AG09319 (cell line): ENCODE results near the gene TMEM236.

Source experiments
- DNase-seq: peaks from one replicate; pipeline ENCODE4 v3.0.0-alpha.2; 2010; ENCODE audit warnings: low read depth; ENCODE audit errors: extremely low read depth
- TF ChIP-seq, protein P1 (sequence below): IDR thresholded peaks from 2 replicates; pipeline ENCODE4 v1.5.1; 2011; ENCODE audit warnings: low read depth, mild to moderate bottlenecking, inconsistent platforms, low read length, moderate library complexity

TMEM236 gene

DNA sequence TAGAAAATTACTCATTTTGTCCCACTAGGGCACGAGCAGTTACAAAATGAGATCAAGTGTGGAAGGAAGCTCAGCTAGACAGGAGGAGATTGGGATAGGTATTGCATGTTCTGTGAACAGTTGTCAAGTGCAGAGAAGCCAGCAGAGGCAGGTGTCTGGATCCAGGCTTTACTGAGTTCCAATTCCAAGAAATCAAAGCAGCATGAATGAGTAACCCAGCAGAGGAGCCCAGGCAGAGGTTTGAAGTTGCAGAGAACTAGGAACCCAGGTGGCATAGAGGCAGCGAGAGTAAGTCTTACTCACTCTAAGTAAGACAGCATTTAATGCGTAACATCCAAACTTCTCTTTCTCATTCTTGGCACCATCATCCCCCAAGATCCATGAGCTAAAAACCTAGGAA is 68.9 kb downstream of the TMEM236 start:
- no peak for DNase-seq
- TF ChIP-seq, protein P1, sequence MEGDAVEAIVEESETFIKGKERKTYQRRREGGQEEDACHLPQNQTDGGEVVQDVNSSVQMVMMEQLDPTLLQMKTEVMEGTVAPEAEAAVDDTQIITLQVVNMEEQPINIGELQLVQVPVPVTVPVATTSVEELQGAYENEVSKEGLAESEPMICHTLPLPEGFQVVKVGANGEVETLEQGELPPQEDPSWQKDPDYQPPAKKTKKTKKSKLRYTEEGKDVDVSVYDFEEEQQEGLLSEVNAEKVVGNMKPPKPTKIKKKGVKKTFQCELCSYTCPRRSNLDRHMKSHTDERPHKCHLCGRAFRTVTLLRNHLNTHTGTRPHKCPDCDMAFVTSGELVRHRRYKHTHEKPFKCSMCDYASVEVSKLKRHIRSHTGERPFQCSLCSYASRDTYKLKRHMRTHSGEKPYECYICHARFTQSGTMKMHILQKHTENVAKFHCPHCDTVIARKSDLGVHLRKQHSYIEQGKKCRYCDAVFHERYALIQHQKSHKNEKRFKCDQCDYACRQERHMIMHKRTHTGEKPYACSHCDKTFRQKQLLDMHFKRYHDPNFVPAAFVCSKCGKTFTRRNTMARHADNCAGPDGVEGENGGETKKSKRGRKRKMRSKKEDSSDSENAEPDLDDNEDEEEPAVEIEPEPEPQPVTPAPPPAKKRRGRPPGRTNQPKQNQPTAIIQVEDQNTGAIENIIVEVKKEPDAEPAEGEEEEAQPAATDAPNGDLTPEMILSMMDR = no peak

DNA sequence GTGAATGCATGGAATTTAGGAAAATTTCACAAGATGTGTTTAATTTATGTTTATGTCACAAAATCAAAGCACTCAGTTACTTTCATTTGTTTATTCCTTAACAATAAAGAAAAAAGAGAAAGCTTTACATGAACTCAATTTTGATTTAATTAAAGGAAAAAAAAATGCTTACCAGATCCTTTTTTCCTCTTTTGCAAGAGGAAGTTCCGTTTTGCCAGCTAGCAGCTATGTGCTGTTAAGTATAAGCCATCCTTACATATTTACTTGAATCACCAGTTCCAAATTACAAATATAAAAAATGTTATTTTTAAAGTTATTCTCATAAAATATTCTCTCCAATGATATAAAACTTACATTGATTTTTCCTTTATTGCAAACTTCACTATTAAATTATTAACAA is 69.9 kb downstream of the TMEM236 start:
- TF ChIP-seq, protein P1 = no peak
- no peak for DNase-seq

DNA sequence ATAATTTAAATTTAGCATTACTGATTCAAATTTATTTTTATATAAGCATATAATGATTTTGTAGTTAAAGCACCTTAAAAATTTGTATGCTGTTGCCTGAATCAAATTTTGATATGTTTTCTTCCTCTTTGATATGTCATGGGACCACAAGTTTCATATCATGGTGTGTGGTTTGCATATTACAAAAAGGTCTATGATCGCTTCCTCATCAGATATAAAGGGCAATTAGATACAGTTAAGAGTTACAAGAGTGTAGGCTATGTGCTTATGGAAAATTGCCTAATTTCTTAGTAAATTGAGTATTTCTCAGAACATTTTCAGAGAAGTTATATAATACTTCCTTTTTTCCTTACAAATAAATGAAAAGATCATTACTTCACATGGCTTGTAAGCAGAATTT is 79.3 kb downstream of the TMEM236 start:
- TF ChIP-seq, protein P1 = no peak
- no peak for DNase-seq

DNA sequence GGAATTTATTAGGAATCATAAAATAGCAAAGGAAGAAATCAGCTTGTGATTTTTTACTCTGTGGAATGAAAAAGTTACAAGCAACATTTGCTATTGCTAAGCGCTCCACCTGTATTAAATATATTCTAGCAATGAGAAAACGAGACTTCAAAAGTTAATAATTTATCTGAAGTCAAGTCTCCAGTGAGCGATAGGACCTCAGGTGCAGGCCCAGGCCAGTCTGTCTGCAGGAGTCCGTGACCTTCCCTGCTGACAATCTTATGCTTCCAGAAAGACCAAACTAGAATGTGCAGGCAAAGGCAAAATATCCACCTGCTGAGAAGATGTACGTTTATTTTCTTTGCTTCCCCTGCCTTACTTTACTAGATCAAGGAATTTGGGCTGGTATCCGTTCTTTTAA is 79.9 kb downstream of the TMEM236 start:
- TF ChIP-seq, protein P1 = no peak

DNA sequence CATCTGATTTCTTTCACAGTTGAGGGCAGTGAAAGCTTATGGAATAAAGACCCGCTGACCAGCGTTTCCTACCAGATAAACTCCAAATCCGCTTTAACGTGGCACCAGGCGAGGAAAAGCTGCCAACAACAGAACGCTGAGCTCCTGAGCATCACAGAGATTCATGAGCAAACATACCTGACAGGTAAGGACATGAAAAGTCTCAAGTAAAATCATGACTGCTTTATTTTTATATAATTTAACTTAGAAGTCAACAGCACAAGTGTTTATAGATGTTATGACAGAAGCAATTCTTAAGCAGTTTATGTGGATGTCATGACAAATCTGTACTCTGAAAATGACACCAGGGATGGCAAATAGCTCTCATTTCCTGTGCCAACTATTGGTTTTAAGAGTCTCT is 81.7 kb downstream of the TMEM236 start:
- TF ChIP-seq, protein P1 = no peak
- no peak for DNase-seq

More for the DNA sequence above, 79.9 kb downstream of the TMEM236 start:
- no peak for DNase-seq

DNA sequence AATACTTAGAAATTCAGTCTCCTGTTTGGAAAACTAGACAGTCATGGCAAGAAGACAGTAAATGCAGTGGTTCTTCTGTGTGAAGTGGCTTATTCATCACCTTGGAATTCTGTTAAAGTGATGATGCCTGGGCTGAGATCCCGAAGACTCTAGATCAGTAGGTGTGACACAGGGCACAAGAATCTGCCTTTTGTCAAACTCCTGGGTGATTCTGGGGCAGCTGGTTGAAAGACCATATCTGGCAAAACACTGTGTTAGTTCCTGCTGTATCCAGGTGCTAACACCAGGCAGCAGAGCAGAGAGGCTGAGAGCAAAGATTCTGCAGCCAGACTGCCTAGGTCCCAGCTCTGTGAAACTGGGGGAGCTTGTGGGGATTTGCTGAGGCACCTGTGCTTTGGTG is 83.7 kb downstream of the TMEM236 start:
- TF ChIP-seq, protein P1 = no peak
- DNase-seq = no peak

DNA sequence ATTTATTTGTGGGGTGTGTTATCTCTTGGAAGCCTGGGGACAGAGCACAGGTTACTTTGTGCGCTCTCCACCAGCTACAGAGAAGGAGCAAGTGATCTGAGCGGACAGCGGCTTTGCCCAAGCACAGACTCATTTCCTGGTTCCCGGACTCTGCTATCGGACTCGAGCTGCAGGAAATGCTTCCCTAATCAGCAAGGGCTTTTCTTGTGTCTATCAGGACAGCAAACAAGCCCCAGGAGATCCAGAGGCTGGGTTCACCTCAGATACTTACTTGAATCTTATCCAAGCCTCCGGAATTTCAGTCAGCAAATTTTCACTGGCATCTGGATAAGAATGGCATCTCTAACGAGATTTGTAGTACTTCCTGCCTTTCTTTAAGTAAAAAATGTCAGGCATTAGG is 84.9 kb downstream of the TMEM236 start:
- no peak for DNase-seq

More for the DNA sequence above, 84.9 kb downstream of the TMEM236 start:
- TF ChIP-seq, protein P1 = no peak
